H9 (cell line): Measurements from ENCODE around the gene CACNA1I. TPM values are rescaled to one million over a fixed set of nuclear protein-coding genes. Genes with fewer than 3 reads are reported as not detected.

ENCODE experiments used
- DNase-seq: peaks from one replicate; pipeline ENCODE4 v3.0.0-alpha.2; 2017
- H2AFZ ChIP-seq: one replicate; pipeline ENCODE4 v1.6.1; 2013; ENCODE audit warnings: mild to moderate bottlenecking, low read length, control low read depth, moderate library complexity
- H2AK5ac ChIP-seq: 2 replicates; pipeline ENCODE4 v1.6.1; 2013; ENCODE audit warnings: low read length, control low read depth, mixed read lengths; ENCODE audit not compliant: insufficient read length
- H2BK120ac ChIP-seq: one replicate; pipeline ENCODE4 v1.6.1; 2013; ENCODE audit warnings: low read depth, mild to moderate bottlenecking, low read length, control low read depth, inconsistent platforms; ENCODE audit not compliant: poor library complexity, severe bottlenecking
- H2BK12ac ChIP-seq: 2 replicates; pipeline ENCODE4 v1.6.1; 2013; ENCODE audit warnings: low read length, control low read depth, mixed read lengths, low read depth; ENCODE audit not compliant: insufficient read length
- H2BK15ac ChIP-seq: 2 replicates; pipeline ENCODE4 v1.6.1; 2013; ENCODE audit warnings: low read depth, low read length, control low read depth
- H2BK20ac ChIP-seq: one replicate; pipeline ENCODE4 v1.6.1; 2013; ENCODE audit warnings: low read depth, mild to moderate bottlenecking, low read length, control low read depth, inconsistent platforms; ENCODE audit not compliant: poor library complexity, severe bottlenecking
- H2BK5ac ChIP-seq: 2 replicates; pipeline ENCODE4 v1.6.1; 2013; ENCODE audit warnings: low read length, control low read depth, mixed read lengths; ENCODE audit not compliant: insufficient read length
- H3K14ac ChIP-seq: 2 replicates; pipeline ENCODE4 v1.6.1; 2013; ENCODE audit warnings: low read length, control low read depth; ENCODE audit not compliant: insufficient read depth
- H3K18ac ChIP-seq: 2 replicates; pipeline ENCODE4 v1.6.1; 2013; ENCODE audit warnings: low read depth, mild to moderate bottlenecking, mixed read lengths, low read length, control low read depth; ENCODE audit not compliant: insufficient read length
- H3K23ac ChIP-seq: 2 replicates; pipeline ENCODE4 v1.6.1; 2013; ENCODE audit warnings: low read length, control low read depth, mixed read lengths, low read depth; ENCODE audit not compliant: insufficient read length
- H3K23me2 ChIP-seq: 2 replicates; pipeline ENCODE4 v1.6.1; 2013; ENCODE audit warnings: low read depth, mild to moderate bottlenecking, mixed read lengths, low read length, control low read depth; ENCODE audit not compliant: insufficient read length, poor library complexity, severe bottlenecking
- H3K27ac ChIP-seq: 2 replicates; pipeline ENCODE4 v1.5.1; 2013; ENCODE audit warnings: low read length, control low read depth, mixed read lengths, low read depth; ENCODE audit not compliant: insufficient read length
- H3K27me3 ChIP-seq: 2 replicates; pipeline ENCODE4 v1.6.1; 2013; ENCODE audit warnings: low read length, control low read depth, inconsistent platforms; ENCODE audit not compliant: insufficient read depth
- H3K4ac ChIP-seq: 2 replicates; pipeline ENCODE4 v1.6.1; 2013; ENCODE audit warnings: low read depth, mild to moderate bottlenecking, control low read depth, inconsistent platforms, low read length, moderate library complexity
- H3K4me1 ChIP-seq: 2 replicates; pipeline ENCODE4 v1.6.1; 2013; ENCODE audit warnings: low read length, control low read depth, inconsistent platforms; ENCODE audit not compliant: insufficient read depth
- H3K4me2 ChIP-seq: 2 replicates; pipeline ENCODE4 v1.6.1; 2013; ENCODE audit warnings: low read length, control low read depth, mixed read lengths; ENCODE audit not compliant: insufficient read length, insufficient read depth
- H3K56ac ChIP-seq: 2 replicates; pipeline ENCODE4 v1.6.1; 2013; ENCODE audit warnings: low read depth, mild to moderate bottlenecking, mixed read lengths, low read length, control low read depth; ENCODE audit not compliant: insufficient read length
- H3K79me1 ChIP-seq: 2 replicates; pipeline ENCODE4 v1.6.1; 2013; ENCODE audit warnings: low read depth, mild to moderate bottlenecking, moderate library complexity, low read length, control low read depth, inconsistent platforms; ENCODE audit not compliant: insufficient read depth, poor library complexity, severe bottlenecking
- H3K79me2 ChIP-seq: 2 replicates; pipeline ENCODE4 v1.6.1; 2013; ENCODE audit warnings: low read length, control low read depth, inconsistent platforms; ENCODE audit not compliant: insufficient read depth
- H3K9ac ChIP-seq: 2 replicates; pipeline ENCODE4 v1.6.1; 2013; ENCODE audit warnings: low read length, control low read depth, mixed read lengths; ENCODE audit not compliant: insufficient read length; ENCODE audit errors: extremely low read depth
- H3K9me3 ChIP-seq: one replicate; pipeline ENCODE4 v1.6.1; 2013; ENCODE audit warnings: low read depth, low read length, inconsistent platforms; ENCODE audit not compliant: control insufficient read depth
- H3T11ph ChIP-seq: one replicate; pipeline ENCODE4 v1.6.1; 2013; ENCODE audit warnings: mild to moderate bottlenecking, low read length, control low read depth, inconsistent platforms
- H4K20me1 ChIP-seq: one replicate; pipeline ENCODE4 v1.6.1; 2013; ENCODE audit not compliant: control insufficient read depth, insufficient read length, insufficient read depth
- H4K5ac ChIP-seq: 2 replicates; pipeline ENCODE4 v1.6.1; 2013; ENCODE audit warnings: low read depth, mild to moderate bottlenecking, mixed read lengths, low read length, control low read depth; ENCODE audit not compliant: insufficient read length
- H4K8ac ChIP-seq: replicated peaks from 2 replicates; pipeline ENCODE4 v1.6.1; 2013; ENCODE audit warnings: low read length, control low read depth, mixed read lengths, low read depth; ENCODE audit not compliant: insufficient read length
- H4K91ac ChIP-seq: 2 replicates; pipeline ENCODE4 v1.6.1; 2013; ENCODE audit warnings: low read depth, mild to moderate bottlenecking, moderate library complexity, mixed read lengths, low read length, control low read depth; ENCODE audit not compliant: insufficient read length
- H3K27ac Mint-ChIP-seq, 3 experiments: 2 replicates in 2 of 3; 3 replicates in 1 of 3; pipeline ENCODE4 v1.8.0; 2020 to 2021; ENCODE audit warnings: mixed read lengths in 3 of 3, mild to moderate bottlenecking in 1 of 3, moderate library complexity in 1 of 3
- H3K27me3 Mint-ChIP-seq: 2 replicates; pipeline ENCODE4 v1.8.0; 2021; ENCODE audit warnings: low read depth, mild to moderate bottlenecking, moderate library complexity, mixed read lengths
- H3K36me3 Mint-ChIP-seq, 3 experiments: 2 replicates in 2 of 3; 3 replicates in 1 of 3; pipeline ENCODE4 v1.8.0; 2020 to 2021; ENCODE audit warnings: low read depth in 3 of 3, mixed read lengths in 3 of 3; ENCODE audit not compliant: insufficient read depth in 1 of 3
- H3K4me1 Mint-ChIP-seq, 2 experiments: 2 replicates each; pipeline ENCODE4 v1.8.0; 2020; ENCODE audit warnings: mixed read lengths in 2 of 2
- H3K4me3 Mint-ChIP-seq, 2 experiments: 2 replicates in 1 of 2; 3 replicates in 1 of 2; pipeline ENCODE4 v1.8.0; 2020 to 2021; ENCODE audit warnings: mild to moderate bottlenecking in 2 of 2, mixed read lengths in 2 of 2, moderate library complexity in 1 of 2
- H3K9me3 Mint-ChIP-seq, 2 experiments: 2 replicates in 1 of 2; 3 replicates in 1 of 2; pipeline ENCODE4 v1.8.0; 2020; ENCODE audit warnings: mild to moderate bottlenecking in 2 of 2, mixed read lengths in 2 of 2, moderate library complexity in 1 of 2
- CTCF ChIP-seq: fragments of 200-600 bp; sonication (generic); conservative IDR thresholded peaks from 3 replicates; pipeline ENCODE4 v1.8.0; 2021; ENCODE audit warnings: antibody characterized with exemption, mild to moderate bottlenecking
- WGBS: extraction: QIAGEN DNeasy Blood & Tissue Kit; methylation state at CpG from one replicate; pipeline ENCODE4 v1.1.7; 2013; ENCODE audit warnings: missing lambda C conversion rate, low lambda C conversion rate, mixed read lengths; ENCODE audit not compliant: insufficient read length; ENCODE audit errors: extremely low coverage; 5-methylcytosine and 5-hydroxymethylcytosine counted together
- total RNA-seq: library from RNA; stranded (reverse); gene quantifications from 2 replicates; pipeline ENCODE4 v1.2.1, GENCODE V29; 2021

The CACNA1I gene
- total RNA-seq, 1 experiment from 2014 or later, result 0.50 TPM

- Histone ChIP-seq H3K9ac (no peak overlapping the region), H4K5ac (no peak overlapping the region), H3K27me3 (no peaks in the 10 kb centered on the region), H2BK120ac (no peak overlapping the region), H2BK5ac (no peak overlapping the region), H3K23ac (no peak overlapping the region), H3K4me2 (no peak overlapping the region), H4K91ac (no peak overlapping the region), H3K4me1 (no peaks in the 10 kb centered on the region), H3K56ac (no peak overlapping the region), H3K79me2 (no peaks in the 10 kb centered on the region), H3K9me3 (no peaks in the 10 kb centered on the region), H3K18ac (no peak overlapping the region), H3K79me1 (no peaks in the 10 kb centered on the region), H4K8ac (no peak overlapping the region), H2BK15ac (no peak overlapping the region), H3K27ac (no peak overlapping the region), H2AK5ac (no peak overlapping the region), H2BK20ac (no peak overlapping the region), H4K20me1 (no peaks in the 10 kb centered on the region), H2BK12ac (no peak overlapping the region), H3K23me2 (no peaks in the 10 kb centered on the region), H3T11ph (no peak overlapping the region), H3K14ac (no peak overlapping the region), H2AFZ (no peak overlapping the region), H3K4ac (no peak overlapping the region)
- Mint-ChIP-seq H3K27ac (peak overlapping the region in 1 of 3 experiments; percentile 65; a peak in 1 of 7 replicates), H3K9me3 (peaks cover 7 to 17% of the 10 kb centered on the region in 2 experiments), H3K36me3 (peaks cover 0 to 7% (median 6%) of the 10 kb centered on the region in 3 experiments; a peak in 3 of 7 replicates), H3K4me1 (peaks cover 0 to 21% of the 10 kb centered on the region in 2 experiments), H3K4me3 (no peak overlapping the region), H3K27me3 (peaks cover 30% of the 10 kb centered on the region)
- WGBS, result no CpG with 5 or more reads among the region's 8 CpGs
- no peak for TF ChIP-seq CTCF
- DNase-seq, result no peak
These were observed 39.7 kb downstream of the CACNA1I start for GRCh38 chr22:39610246-39610645.
